ENCODE results near the gene PALM.

- no peak for TF ChIP-seq CTCF (IDR thresholded peaks at IDR 0.05)
- TF ChIP-seq POLR2A (IDR thresholded peaks at IDR 0.05; ENCODE audit: low read depth), result no peak
- no peak for TF ChIP-seq POLR2AphosphoS5 (IDR thresholded peaks at IDR 0.05)
Measured at GRCh38 chr19:763869-764268, 55.1 kb downstream of the PALM start.
